GM23248 (cell line): ENCODE measurements around the gene CTNNA3.

Experiments
- EZH2 ChIP-seq: fragments of 200-600 bp; sonication (generic); IDR thresholded peaks from 2 replicates; pipeline ENCODE4 v1.6.1; 2018; ENCODE audit warnings: antibody characterized with exemption, mild to moderate bottlenecking; ENCODE audit not compliant: insufficient read depth, poor library complexity, severe bottlenecking
- EZH2phosphoT487 ChIP-seq: fragments of 200-600 bp; sonication (generic); IDR thresholded peaks from 2 replicates; pipeline ENCODE4 v1.6.1; 2018; ENCODE audit warnings: antibody characterized with exemption, moderate library complexity, mild to moderate bottlenecking, low read depth; ENCODE audit not compliant: insufficient read depth

DNA sequence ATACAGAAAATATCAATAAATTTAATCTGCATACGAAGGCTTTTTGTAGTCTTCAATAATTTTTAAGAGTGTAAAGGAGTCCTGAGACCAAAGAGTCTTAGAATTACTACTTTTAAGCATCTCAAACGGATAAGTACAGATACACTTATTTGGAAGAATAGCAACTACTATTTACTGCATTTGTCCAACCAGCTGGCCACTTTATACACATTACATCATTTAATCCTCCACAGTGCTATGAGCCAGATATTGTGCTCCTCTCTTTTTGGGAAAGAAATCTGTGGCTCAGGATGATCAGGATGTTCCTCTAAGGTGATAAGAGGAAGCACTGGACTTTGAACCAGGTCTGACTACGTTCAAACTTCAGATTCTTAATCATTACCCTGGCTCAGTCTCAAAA is 1358.8 kb downstream of the CTNNA3 start:
- TF ChIP-seq EZH2 (no peak), EZH2phosphoT487 (no peak)
